Keratinocyte (primary cell): ENCODE data around the gene STX16. TPM values are rescaled to one million over a fixed set of nuclear protein-coding genes. Genes with fewer than 3 reads are reported as not detected.

ENCODE experiments used
- DNase-seq: peaks from one replicate; pipeline ENCODE4 v3.0.0-alpha.2; 2011; ENCODE audit warnings: low read depth, missing footprints, low spot score
- FAIRE-seq: peaks from 2 replicates; lab custom pipeline; 2011; peaks lifted over from hg19 to GRCh38; lab: Jason Lieb, UNC
- H2AFZ ChIP-seq: 2 replicates; pipeline ENCODE4 v1.6.0; 2012; ENCODE audit warnings: low read length, control low read depth, inconsistent platforms; ENCODE audit not compliant: control insufficient read depth
- H3K27ac ChIP-seq: 2 replicates; pipeline ENCODE4 v1.5.1; 2011; ENCODE audit warnings: low read length; ENCODE audit not compliant: control insufficient read depth, insufficient read depth
- H3K27me3 ChIP-seq: 3 replicates; pipeline ENCODE4 v1.6.0; 2011; ENCODE audit warnings: low read length; ENCODE audit not compliant: control insufficient read depth, insufficient read depth; ENCODE audit errors: extremely low read depth
- H3K36me3 ChIP-seq, 2 experiments: 2 replicates in 1 of 2; 3 replicates in 1 of 2; pipeline ENCODE4 v1.5.1; 2011; ENCODE audit warnings: low read length in 2 of 2, mild to moderate bottlenecking in 1 of 2; ENCODE audit not compliant: control insufficient read depth in 2 of 2, insufficient read depth in 2 of 2; ENCODE audit errors: extremely low read depth in 1 of 2
- H3K4me1 ChIP-seq: 3 replicates; pipeline ENCODE4 v1.5.1; 2011; ENCODE audit warnings: low read length; ENCODE audit not compliant: control insufficient read depth, insufficient read depth; ENCODE audit errors: extremely low read depth
- H3K4me2 ChIP-seq: 3 replicates; pipeline ENCODE4 v1.6.0; 2011; ENCODE audit warnings: low read depth, low read length; ENCODE audit not compliant: control insufficient read depth, insufficient read depth; ENCODE audit errors: extremely low read depth
- H3K4me3 ChIP-seq, 3 experiments: fragments of 200-600 bp in 1 of 3; sonication (generic) in 1 of 3; 2 replicates in 2 of 3; 3 replicates in 1 of 3; pipeline ENCODE4 v1.5.1; 2011 to 2016; ENCODE audit warnings: low read length in 3 of 3, mild to moderate bottlenecking in 3 of 3, control low read depth in 2 of 3, inconsistent platforms in 1 of 3, low read depth in 1 of 3, mixed read lengths in 1 of 3, mixed run types in 1 of 3, moderate library complexity in 1 of 3; ENCODE audit not compliant: control insufficient read depth in 2 of 3, insufficient read depth in 2 of 3; ENCODE audit errors: extremely low read depth in 1 of 3
- H3K79me2 ChIP-seq: 2 replicates; pipeline ENCODE4 v1.6.0; 2012; ENCODE audit warnings: low read length; ENCODE audit not compliant: control insufficient read depth, insufficient read depth
- H3K9ac ChIP-seq: 3 replicates; pipeline ENCODE4 v1.6.0; 2011; ENCODE audit warnings: low read length; ENCODE audit not compliant: control insufficient read depth, insufficient read depth; ENCODE audit errors: extremely low read depth
- H3K9me1 ChIP-seq: 3 replicates; pipeline ENCODE4 v1.6.0; 2011; ENCODE audit warnings: low read length; ENCODE audit not compliant: control insufficient read depth, insufficient read depth; ENCODE audit errors: extremely low read depth
- H3K9me3 ChIP-seq: 2 replicates; pipeline ENCODE4 v1.5.1; 2012; ENCODE audit warnings: low read depth, low read length; ENCODE audit not compliant: control insufficient read depth
- H4K20me1 ChIP-seq: 3 replicates; pipeline ENCODE4 v1.6.0; 2011; ENCODE audit warnings: low read length; ENCODE audit not compliant: control insufficient read depth, insufficient read depth; ENCODE audit errors: extremely low read depth
- CTCF ChIP-seq, 3 experiments: IDR thresholded peaks in 1 of 3; conservative IDR thresholded peaks in 1 of 3; optimal IDR thresholded peaks in 1 of 3; 2 replicates in 2 of 3; 3 replicates in 1 of 3; pipeline versions ENCODE3 to v1.5.1; 2011; ENCODE audit warnings: low read length in 3 of 3, mild to moderate bottlenecking in 3 of 3, moderate library complexity in 2 of 3, control low read depth in 1 of 3, inconsistent platforms in 1 of 3; ENCODE audit not compliant: insufficient read depth in 2 of 3; ENCODE audit errors: extremely low read depth in 1 of 3
- EZH2 ChIP-seq: IDR thresholded peaks from one replicate; pipeline ENCODE4 v1.6.1; 2012; ENCODE audit warnings: inconsistent platforms, mild to moderate bottlenecking, low read length, moderate library complexity
- dilution Hi-C: fragments of 300-500 bp; cut with MboI; formaldehyde crosslinking; loops from one replicate; pipeline ENCODE4 v1.7.0; 2020; ENCODE audit warnings: low sequenced_read_pairs; ENCODE audit not compliant: extremely low pct_ligation_motif_present
- polyA plus RNA-seq, 5 experiments: library from polyadenylated mRNA; depleted of rRNA in 3 of 5; stranded (reverse) in 3 of 5; stranded (forward) in 1 of 5; unstranded in 1 of 5; fragments of >200 nt; gene quantifications; 1 replicate in 1 of 5; 2 replicates in 3 of 5; 3 replicates in 1 of 5; pipeline versions ENCODE4 v1.2.1 to v1.2.3, GENCODE V29; 2011 to 2012; ENCODE audit warnings: missing spikeins in 2 of 5, low read depth in 1 of 5, low replicate concordance in 1 of 5

STX16 gene
- polyA plus RNA-seq, 1 donor (not counting 4 experiments of a cell fraction or from before 2014, with no cell fraction given), result 69.7 TPM

- Histone ChIP-seq H3K9ac (no peak overlapping the region), H3K27ac (no peak overlapping the region), H3K27me3 (peaks cover 20% of the 10 kb centered on the region), H3K9me1 (no peaks in the 10 kb centered on the region), H3K9me3 (no peaks in the 10 kb centered on the region), H3K79me2 (no peaks in the 10 kb centered on the region), H4K20me1 (no peaks in the 10 kb centered on the region), H3K4me3 (no peak overlapping the region), H3K4me1 (no peaks in the 10 kb centered on the region), H3K4me2 (no peak overlapping the region), H3K36me3 (no peaks in the 10 kb centered on the region), H2AFZ (no peak overlapping the region)
- dilution Hi-C loops, result no loop called here
- FAIRE-seq (no peak), DNase-seq (no peak)
- no peak for TF ChIP-seq CTCF (optimal IDR thresholded peaks at IDR 0.05 in 1 of 3, IDR thresholded peaks at IDR 0.05 in 1 of 3, conservative IDR thresholded peaks at IDR 0.05 in 1 of 3; ENCODE audit: extremely low read depth in 1 of 3, insufficient read depth in 2 of 3, low read length in 3 of 3)
- no peak for TF ChIP-seq EZH2
These were observed 67.6 kb downstream of the STX16 start for GRCh38 chr20:58718729-58719128.

- FAIRE-seq (no peak), DNase-seq (no peak)
- no peaks in the 10 kb centered on the region for H3K9me3 ChIP-seq
- no peaks in the 10 kb centered on the region for H4K20me1 ChIP-seq
- no peaks in the 10 kb centered on the region for H3K79me2 ChIP-seq
- H3K4me1 ChIP-seq, result no peaks in the 10 kb centered on the region
- H3K9me1 ChIP-seq, result no peaks in the 10 kb centered on the region
- dilution Hi-C loops, result no loop called here
- H3K9ac ChIP-seq, result no peak overlapping the region
- H3K36me3 ChIP-seq, result no peaks in the 10 kb centered on the region
- H3K27ac ChIP-seq, result no peak overlapping the region
- H3K4me2 ChIP-seq, result no peak overlapping the region
- no peak overlapping the region for H2AFZ ChIP-seq
- peaks cover 20% of the 10 kb centered on the region for H3K27me3 ChIP-seq
- H3K4me3 ChIP-seq, result no peak overlapping the region
- TF ChIP-seq EZH2, result no peak
- no peak for TF ChIP-seq CTCF (optimal IDR thresholded peaks at IDR 0.05 in 1 of 3, IDR thresholded peaks at IDR 0.05 in 1 of 3, conservative IDR thresholded peaks at IDR 0.05 in 1 of 3; ENCODE audit: extremely low read depth in 1 of 3, insufficient read depth in 2 of 3, low read length in 3 of 3)
These were observed 68.2 kb downstream of the STX16 start for GRCh38 chr20:58719258-58719657.
